GM19324 (cell line): ENCODE measurements around the gene CSTB.

Source experiments
- ATAC-seq: cut with Tn5 transposase; IDR thresholded peaks from one replicate; pipeline ENCODE4 v1.9.1; 2021; ENCODE audit warnings: mild to moderate bottlenecking, moderate library complexity; ENCODE audit not compliant: unreplicated experiment, low FRiP score

CSTB gene

DNA sequence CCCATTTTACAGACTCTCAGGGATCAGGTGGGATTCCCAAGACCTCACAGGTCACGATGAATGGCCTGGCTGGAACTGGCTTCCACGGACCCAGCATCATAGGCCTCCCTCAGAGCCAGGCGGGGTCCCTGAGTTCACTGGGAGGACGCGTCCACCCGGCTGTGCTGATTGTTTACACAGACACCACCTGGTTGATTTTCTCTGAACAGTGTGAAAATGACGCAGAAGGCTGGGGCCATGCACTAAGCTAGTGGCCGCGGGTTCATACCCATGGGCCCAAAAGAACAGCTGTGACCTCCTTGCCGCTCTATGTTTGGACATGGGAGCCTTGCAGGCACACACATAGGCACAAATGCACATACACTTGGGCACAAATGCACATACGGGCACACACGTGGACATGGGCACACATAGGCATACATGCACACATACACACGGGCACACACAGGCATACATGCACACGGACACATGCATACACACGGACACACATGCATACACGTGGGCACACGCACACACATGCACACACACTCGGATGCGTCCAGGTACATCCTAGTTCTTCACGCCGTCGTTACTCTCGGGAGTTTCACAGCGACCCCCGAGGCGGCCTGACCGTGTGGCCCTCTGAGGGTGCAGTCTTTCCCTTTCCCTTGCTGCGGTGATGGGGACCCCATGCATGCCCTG lies 23.2 kb downstream of the CSTB start:
- ATAC-seq, result no peak

DNA sequence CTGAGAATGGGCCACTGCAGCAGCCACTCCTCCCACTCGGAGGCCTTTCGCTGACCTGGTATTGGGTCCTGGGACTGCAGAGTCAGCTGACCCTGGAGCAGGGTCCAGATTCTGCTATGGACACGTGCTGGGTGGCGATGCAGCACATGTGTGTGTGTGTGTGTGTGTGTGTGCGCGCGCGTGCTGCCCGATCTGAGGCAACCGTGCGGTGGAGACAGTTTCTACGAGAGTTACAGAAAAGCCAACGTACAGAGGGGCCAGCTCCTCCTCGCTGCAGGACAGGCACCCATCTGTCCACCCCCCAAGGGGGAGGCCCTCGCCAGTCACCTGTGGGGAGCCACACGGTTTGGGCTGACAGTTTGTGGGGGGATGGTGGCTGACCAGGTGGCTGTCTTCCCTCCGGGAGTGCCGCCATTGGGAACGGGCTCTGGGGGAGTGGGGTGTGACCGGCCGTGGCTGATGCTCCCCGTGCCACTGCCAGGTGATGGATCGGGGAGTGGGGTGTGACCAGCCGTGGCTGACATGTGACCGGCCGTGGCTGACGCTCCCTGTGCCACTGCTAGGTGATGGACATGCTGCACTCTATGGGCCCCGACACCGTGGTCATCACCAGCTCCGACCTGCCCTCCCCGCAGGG lies 24.0 kb downstream of the CSTB start:
- no peak for ATAC-seq

DNA sequence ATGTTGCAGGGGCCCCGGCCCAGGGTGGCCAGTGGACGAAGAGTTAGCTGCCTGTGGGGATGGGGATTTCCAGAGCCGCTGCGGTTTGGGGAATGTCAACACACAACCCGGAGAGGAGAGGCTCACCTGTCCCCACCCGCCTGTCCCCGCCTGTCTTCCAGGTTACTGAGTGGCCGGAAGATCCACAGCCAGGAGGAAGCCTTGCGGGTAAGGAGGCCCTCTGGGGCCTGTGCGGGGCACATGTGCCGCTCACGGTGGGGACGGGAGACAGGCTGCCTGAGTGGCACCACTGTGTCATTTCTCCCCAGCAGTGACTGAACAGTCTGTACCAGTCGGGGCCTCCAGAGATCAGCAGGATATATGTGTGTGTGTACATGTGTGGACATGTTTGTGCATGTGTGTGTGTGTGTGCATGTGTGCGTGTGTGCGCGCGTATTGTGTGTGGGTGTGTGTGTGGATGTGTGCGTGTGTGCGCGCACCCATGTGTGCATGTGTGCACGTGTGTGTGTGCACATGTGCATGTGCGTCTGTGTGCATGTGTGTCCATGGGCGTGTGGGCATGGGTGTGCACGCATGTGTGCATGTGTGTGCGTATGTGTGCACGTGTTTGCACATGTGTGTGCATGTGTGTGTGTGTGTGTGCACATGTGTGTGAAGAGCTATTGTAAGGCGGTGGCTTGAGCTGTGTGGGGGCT lies 25.6 kb downstream of the CSTB start:
- no peak for ATAC-seq

GRCh38 chr21:43749651-43750262 lies 26.4 kb downstream of the CSTB start:
- no peak for ATAC-seq

GRCh38 chr21:43748622-43749021 lies 27.5 kb downstream of the CSTB start:
- ATAC-seq, result no peak

DNA sequence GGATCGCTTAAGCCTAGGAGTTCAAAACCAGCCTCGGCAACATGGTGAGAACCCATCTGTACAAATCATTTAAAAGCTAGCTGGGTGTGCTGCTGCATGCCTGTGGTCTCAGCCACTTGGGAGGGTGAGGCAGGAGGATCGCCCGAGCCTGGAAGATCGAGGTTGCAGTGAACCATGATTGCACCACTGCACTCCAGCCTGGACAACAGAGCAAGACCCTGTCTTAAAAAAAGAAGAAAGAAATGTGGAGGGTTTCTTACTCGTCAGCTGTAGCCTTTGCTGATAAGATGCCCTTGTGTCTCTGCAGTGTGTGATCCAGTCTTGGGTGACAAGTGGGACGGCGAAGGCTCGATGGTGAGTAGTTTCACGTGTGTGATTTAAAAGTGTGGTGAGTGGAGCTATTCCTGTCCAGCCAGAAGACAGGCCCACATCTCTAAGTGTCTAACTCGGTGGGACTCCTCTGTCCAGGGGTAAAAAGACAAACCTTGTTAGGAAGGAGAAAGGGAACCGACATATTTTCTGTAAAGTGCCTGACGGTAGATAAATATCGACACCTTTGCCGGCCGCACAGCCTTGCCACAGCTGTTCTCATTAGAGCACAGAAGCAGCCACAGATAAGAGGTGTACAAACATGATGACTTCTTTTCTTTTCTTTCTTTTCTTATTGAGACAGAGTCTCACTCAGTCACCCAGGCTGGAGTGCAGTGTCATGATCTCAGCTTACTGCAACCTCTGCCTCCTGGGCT lies 30.2 kb downstream of the CSTB start:
- no peak for ATAC-seq

- no peak for ATAC-seq
Measured at GRCh38 chr21:43744725-43745124, 31.4 kb downstream of the CSTB start.

GRCh38 chr21:43743947-43744346 lies 32.2 kb downstream of the CSTB start:
- no peak for ATAC-seq

- no peak for ATAC-seq
Measured at GRCh38 chr21:43741423-43742096, 34.5 kb downstream of the CSTB start.

DNA sequence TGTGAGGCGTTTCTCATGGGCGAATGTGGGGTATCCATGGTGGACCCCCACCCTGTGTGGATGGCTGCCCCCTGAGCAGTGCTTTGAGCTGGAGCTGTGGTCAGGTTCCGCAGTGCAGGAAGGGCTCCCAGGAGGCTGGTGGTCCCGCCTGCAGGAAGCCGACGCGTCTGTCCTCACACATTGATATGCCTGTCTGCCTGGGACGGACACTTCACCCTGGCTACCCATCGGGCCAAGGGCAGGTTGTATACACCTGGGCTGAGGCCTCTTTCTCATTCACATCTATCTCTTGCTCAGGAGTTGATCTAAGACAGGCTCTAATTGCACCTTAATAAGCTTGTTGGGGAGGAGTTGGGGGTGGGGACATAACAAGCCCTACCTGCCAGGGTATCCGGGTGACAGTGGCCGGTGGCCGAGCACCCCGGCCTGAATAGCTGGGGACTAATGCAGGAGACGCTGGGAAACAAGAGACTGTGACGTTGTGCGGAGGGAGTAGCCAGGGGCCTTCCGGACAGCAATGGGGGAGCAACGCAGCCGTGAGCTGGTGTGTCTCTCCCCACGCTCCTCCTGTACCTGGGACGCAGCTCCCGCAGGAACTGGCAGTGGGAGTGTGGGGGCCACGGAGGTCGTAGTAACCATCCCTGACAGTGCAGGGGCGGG lies 35.5 kb downstream of the CSTB start:
- no peak for ATAC-seq

DNA sequence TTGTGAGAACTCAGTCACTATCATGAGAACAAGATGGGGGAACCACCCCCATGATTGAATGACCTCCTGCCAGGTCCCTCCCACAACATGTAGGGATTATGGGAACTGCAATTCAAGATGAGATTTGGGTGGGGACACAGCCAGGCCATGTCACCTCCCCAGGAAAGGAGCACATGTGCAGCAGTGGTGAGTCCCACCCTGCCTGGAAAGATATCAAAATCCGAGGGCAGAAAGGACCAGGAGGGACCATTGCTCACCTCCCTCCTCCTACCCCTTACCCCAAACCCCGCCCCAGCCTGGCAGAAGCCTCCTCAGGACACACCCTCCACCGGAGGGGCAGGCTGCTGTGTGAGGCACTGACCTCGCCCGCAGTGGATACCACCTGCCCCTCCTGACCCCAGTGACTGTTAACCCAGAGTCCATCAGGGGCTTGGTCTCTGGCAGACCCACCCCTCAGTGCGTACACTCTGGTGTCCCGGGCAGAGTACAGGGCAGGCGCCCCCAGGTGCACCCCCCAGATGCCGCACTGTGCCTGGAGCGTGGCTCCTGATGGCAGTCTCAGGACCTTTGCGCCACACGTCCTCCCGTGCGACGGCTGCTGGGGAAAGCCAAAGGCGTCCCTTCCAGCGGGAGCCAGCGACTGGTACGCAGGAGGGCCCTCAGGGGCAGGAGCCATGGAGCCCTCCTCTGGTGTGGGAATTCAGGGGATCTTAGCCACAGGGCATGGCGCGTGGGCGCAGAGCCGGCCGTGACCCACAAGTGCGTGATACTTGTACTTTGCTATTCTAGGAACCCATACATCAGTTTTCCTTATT lies 36.3 kb downstream of the CSTB start:
- ATAC-seq, result no peak

GRCh38 chr21:43737158-43737950 lies 38.8 kb downstream of the CSTB start:
- ATAC-seq, result no peak

DNA sequence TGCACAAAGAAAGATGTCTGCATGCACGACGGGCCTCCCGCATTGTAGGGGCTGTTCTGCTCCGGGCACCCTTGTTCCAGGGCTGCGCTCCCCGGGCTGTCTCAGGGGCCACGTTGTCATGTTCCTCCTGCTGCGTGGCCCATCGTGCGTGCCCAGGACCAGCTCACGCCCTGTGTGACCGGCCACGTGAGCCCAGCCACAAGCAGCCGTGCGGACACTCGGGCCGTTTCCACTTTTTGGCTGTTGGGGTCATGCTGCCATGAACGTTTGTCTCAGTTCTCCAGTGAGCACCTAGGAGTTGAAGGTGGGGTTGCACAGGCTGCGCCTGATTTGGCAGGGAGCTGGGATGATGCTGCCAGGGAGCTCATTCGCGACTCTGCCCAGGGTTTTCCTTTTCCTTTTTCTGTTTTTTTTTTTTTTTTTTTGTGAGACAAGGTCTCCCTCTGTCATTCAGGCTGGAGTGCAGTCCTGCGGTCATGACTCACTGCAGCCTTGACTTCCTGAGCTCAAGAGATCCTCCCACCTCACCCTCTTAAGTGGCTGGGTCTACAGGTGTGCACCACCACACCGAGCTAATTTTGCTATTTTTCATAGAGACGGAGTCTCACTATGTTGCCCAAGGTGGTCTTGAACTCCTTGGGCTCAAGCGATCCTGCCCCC lies 39.8 kb downstream of the CSTB start:
- ATAC-seq, result no peak

- ATAC-seq, result no peak
Measured at GRCh38 chr21:43735236-43736091, 40.6 kb downstream of the CSTB start.

GRCh38 chr21:43734928-43735229 lies 41.2 kb downstream of the CSTB start:
- no peak for ATAC-seq

GRCh38 chr21:43734131-43734927 lies 41.8 kb downstream of the CSTB start:
- ATAC-seq, result no peak
